GM18870 (cell line): Measurements from ENCODE around the gene DOCK10.

Source experiments
- ATAC-seq: cut with Tn5 transposase; IDR thresholded peaks from one replicate; pipeline ENCODE4 v1.9.1; 2021; ENCODE audit warnings: moderate library complexity; ENCODE audit not compliant: unreplicated experiment

Gene DOCK10

GRCh38 chr2:224951723-224952481 is 90.4 kb downstream of the DOCK10 start:
- ATAC-seq, result peak; percentile 32

GRCh38 chr2:224948859-224949258 is 93.4 kb downstream of the DOCK10 start:
- ATAC-seq, result no peak

- ATAC-seq, result no peak
These were observed 94.3 kb downstream of the DOCK10 start for GRCh38 chr2:224948005-224948404.

GRCh38 chr2:224947566-224947965 is 94.7 kb downstream of the DOCK10 start:
- no peak for ATAC-seq

- ATAC-seq, result peak; percentile 66
These were observed 95.4 kb downstream of the DOCK10 start for GRCh38 chr2:224946895-224947294.

- no peak for ATAC-seq
These were observed 97.3 kb downstream of the DOCK10 start for GRCh38 chr2:224944707-224945547.

GRCh38 chr2:224943601-224944041 is 98.6 kb downstream of the DOCK10 start:
- peak; percentile 19 for ATAC-seq

- no peak for ATAC-seq
These were observed 100.3 kb downstream of the DOCK10 start for GRCh38 chr2:224941960-224942359.

- ATAC-seq, result no peak
These were observed 101.7 kb downstream of the DOCK10 start for GRCh38 chr2:224940618-224941017.

GRCh38 chr2:224938651-224939182 is 103.6 kb downstream of the DOCK10 start:
- ATAC-seq, result peak; percentile 51

GRCh38 chr2:224937887-224938286 is 104.4 kb downstream of the DOCK10 start:
- ATAC-seq, result peak; percentile 82

- no peak for ATAC-seq
These were observed 107.6 kb downstream of the DOCK10 start for GRCh38 chr2:224934526-224935188.

- ATAC-seq, result no peak
These were observed 108.8 kb downstream of the DOCK10 start for GRCh38 chr2:224933431-224933830.

- no peak for ATAC-seq
These were observed 109.7 kb downstream of the DOCK10 start for GRCh38 chr2:224932522-224932921.

GRCh38 chr2:224931956-224932355 is 110.3 kb downstream of the DOCK10 start:
- no peak for ATAC-seq

GRCh38 chr2:224930990-224931389 is 111.3 kb downstream of the DOCK10 start:
- ATAC-seq, result no peak

- ATAC-seq, result no peak
These were observed 112.1 kb downstream of the DOCK10 start for GRCh38 chr2:224930124-224930523.

GRCh38 chr2:224929512-224929911 is 112.8 kb downstream of the DOCK10 start:
- ATAC-seq, result no peak

GRCh38 chr2:224927646-224928173 is 114.6 kb downstream of the DOCK10 start:
- ATAC-seq, result no peak

- ATAC-seq, result no peak
These were observed 115.3 kb downstream of the DOCK10 start for GRCh38 chr2:224927011-224927410.

GRCh38 chr2:224925810-224926100 is 116.5 kb downstream of the DOCK10 start:
- ATAC-seq, result peak; percentile 41
